Neutrophil (primary cell): ENCODE results near the gene CAPN5.

Source experiments
- H3K27ac ChIP-seq: fragments of 200-600 bp; sonication (generic); 2 replicates; pipeline ENCODE4 v1.5.1; 2016; ENCODE audit warnings: mild to moderate bottlenecking, moderate library complexity
- H3K27me3 ChIP-seq: fragments of 200-600 bp; sonication (generic); 2 replicates; pipeline ENCODE4 v1.6.0; 2016; ENCODE audit warnings: mild to moderate bottlenecking
- H3K36me3 ChIP-seq: fragments of 200-600 bp; sonication (generic); 2 replicates; pipeline ENCODE4 v1.5.1; 2017
- H3K4me1 ChIP-seq, 2 experiments: fragments of 200-600 bp in 1 of 2; sonication (generic) in 1 of 2; 1 replicate in 1 of 2; 2 replicates in 1 of 2; pipeline versions ENCODE4 v1.5.1 to v1.6.1; 2013 to 2016; ENCODE audit warnings: low read depth in 1 of 2, low read length in 1 of 2, mild to moderate bottlenecking in 1 of 2, moderate library complexity in 1 of 2; ENCODE audit not compliant: control insufficient read depth in 1 of 2, insufficient read depth in 1 of 2
- H3K4me3 ChIP-seq, 2 experiments: fragments of 200-600 bp in 1 of 2; sonication (generic) in 1 of 2; 1 replicate in 1 of 2; 2 replicates in 1 of 2; pipeline ENCODE4 v1.5.1; 2013 to 2016; ENCODE audit warnings: low read depth in 1 of 2, low read length in 1 of 2, mild to moderate bottlenecking in 1 of 2, moderate library complexity in 1 of 2
- H3K9me3 ChIP-seq: fragments of 200-600 bp; sonication (generic); 2 replicates; pipeline ENCODE4 v1.5.1; 2016
- CTCF ChIP-seq: fragments of 200-600 bp; sonication (generic); IDR thresholded peaks from 2 replicates; pipeline ENCODE4 v1.5.1; 2016; ENCODE audit warnings: antibody characterized with exemption

The CAPN5 gene

GRCh38 chr11:77115956-77116355 lies 49.2 kb downstream of the CAPN5 start:
- H3K27ac ChIP-seq = no peak overlapping the region
- no peaks in the 10 kb centered on the region for H3K4me1 ChIP-seq
- no peaks in the 10 kb centered on the region for H3K36me3 ChIP-seq
- H3K9me3 ChIP-seq = no peaks in the 10 kb centered on the region
- TF ChIP-seq CTCF = no peak
- H3K4me3 ChIP-seq = no peak overlapping the region
- H3K27me3 ChIP-seq = no peaks in the 10 kb centered on the region

- H3K4me1 ChIP-seq = no peaks in the 10 kb centered on the region
- no peaks in the 10 kb centered on the region for H3K36me3 ChIP-seq
- no peaks in the 10 kb centered on the region for H3K9me3 ChIP-seq
- H3K27me3 ChIP-seq = no peaks in the 10 kb centered on the region
- no peak overlapping the region for H3K4me3 ChIP-seq
- H3K27ac ChIP-seq = no peak overlapping the region
- TF ChIP-seq CTCF = no peak
These were observed 50.7 kb downstream of the CAPN5 start for GRCh38 chr11:77117492-77117891.

- TF ChIP-seq CTCF = no peak
- Histone ChIP-seq H3K36me3 (no peaks in the 10 kb centered on the region), H3K9me3 (no peaks in the 10 kb centered on the region), H3K4me3 (no peak overlapping the region), H3K4me1 (no peaks in the 10 kb centered on the region), H3K27me3 (no peaks in the 10 kb centered on the region), H3K27ac (no peak overlapping the region)
These were observed 51.3 kb downstream of the CAPN5 start for GRCh38 chr11:77118086-77118485.

- Histone ChIP-seq H3K27ac (no peak overlapping the region), H3K36me3 (no peaks in the 10 kb centered on the region), H3K27me3 (no peaks in the 10 kb centered on the region), H3K9me3 (no peaks in the 10 kb centered on the region), H3K4me3 (no peak overlapping the region), H3K4me1 (no peaks in the 10 kb centered on the region)
- TF ChIP-seq CTCF = no peak
These were observed 52.2 kb downstream of the CAPN5 start for GRCh38 chr11:77118971-77119370.

GRCh38 chr11:77119531-77119936 lies 52.8 kb downstream of the CAPN5 start:
- H3K27me3 ChIP-seq = no peaks in the 10 kb centered on the region
- no peaks in the 10 kb centered on the region for H3K9me3 ChIP-seq
- H3K4me1 ChIP-seq = no peaks in the 10 kb centered on the region
- H3K36me3 ChIP-seq = no peaks in the 10 kb centered on the region
- TF ChIP-seq CTCF = no peak
- no peak overlapping the region for H3K4me3 ChIP-seq
- no peak overlapping the region for H3K27ac ChIP-seq

- no peaks in the 10 kb centered on the region for H3K36me3 ChIP-seq
- H3K27me3 ChIP-seq = peaks cover 6% of the 10 kb centered on the region
- H3K4me1 ChIP-seq = no peaks in the 10 kb centered on the region
- no peak overlapping the region for H3K4me3 ChIP-seq
- H3K9me3 ChIP-seq = no peaks in the 10 kb centered on the region
- no peak for TF ChIP-seq CTCF
- no peak overlapping the region for H3K27ac ChIP-seq
These were observed 53.8 kb downstream of the CAPN5 start for GRCh38 chr11:77120571-77120970.
